Measurements from ENCODE around the gene EFNA5.

Gene EFNA5

GRCh38 chr5:107548477-107548876, 122.3 kb downstream of the EFNA5 start:
- no peak for DNase-seq (ENCODE audit: low read depth in 2 of 3, low spot score in 2 of 3)

DNA sequence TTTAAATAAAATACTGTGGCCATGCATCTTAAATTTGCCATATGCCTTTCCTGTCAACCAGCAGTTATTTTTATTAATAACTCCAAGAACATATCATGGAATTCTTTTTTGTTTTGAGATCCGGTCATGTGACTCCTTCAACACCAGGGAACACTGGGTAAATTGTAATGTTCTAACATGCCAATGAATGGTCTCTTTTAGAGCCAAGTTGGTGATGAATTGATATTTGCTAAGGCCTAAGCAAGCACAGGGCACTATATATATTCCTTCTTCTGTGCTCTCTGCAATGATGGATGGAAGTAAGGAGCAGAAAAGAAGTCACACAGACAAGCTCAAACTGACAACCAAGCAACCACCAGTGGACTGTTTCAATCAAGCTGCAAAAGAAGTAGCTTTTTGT, 124.0 kb downstream of the EFNA5 start:
- DNase-seq (ENCODE audit: low read depth in 2 of 3, low spot score in 2 of 3): no peak

DNA sequence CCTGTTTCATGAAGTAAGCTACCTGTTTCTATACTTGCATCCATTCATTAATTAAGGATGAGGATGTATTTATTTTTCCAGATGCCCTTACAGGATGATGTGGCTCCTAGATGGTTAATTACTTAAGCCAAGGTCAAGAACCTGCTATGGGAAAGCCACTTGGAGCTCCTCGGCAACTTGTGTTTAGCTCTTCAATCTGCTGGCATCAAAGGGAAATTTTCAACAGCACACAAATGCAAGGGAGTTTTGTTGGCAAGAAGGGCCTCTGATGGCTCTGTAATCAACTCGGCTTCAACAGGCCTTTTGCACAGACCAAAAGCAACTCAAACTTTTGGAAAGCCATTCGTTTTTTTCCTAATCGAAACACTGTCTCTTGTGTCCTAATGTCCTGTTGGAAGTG, 125.3 kb downstream of the EFNA5 start:
- DNase-seq (ENCODE audit: low read depth in 2 of 3, low spot score in 2 of 3): no peak

- DNase-seq (ENCODE audit: low read depth in 2 of 3, low spot score in 2 of 3): no peak
Measured at GRCh38 chr5:107544967-107545366, 125.8 kb downstream of the EFNA5 start.

DNA sequence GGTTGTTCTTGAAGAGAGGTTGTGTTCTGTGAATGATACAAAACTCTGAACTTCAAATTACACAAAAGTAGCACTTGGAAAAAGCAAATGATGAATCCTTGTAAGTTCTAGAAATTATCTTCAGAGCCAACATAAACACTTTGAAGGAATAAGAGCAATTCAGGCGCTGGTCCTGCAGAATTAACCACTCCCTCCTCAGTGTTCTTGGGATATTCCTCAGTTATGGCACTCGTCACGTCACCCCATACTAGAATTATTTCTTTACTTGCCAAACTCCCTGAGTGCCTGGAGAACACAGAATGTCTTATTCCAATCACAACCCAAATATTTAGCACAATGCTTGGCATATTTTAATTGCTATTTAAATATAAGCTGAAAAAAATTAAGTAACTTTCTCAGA, 126.3 kb downstream of the EFNA5 start:
- no peak for DNase-seq (ENCODE audit: low read depth in 2 of 3, low spot score in 2 of 3)

DNA sequence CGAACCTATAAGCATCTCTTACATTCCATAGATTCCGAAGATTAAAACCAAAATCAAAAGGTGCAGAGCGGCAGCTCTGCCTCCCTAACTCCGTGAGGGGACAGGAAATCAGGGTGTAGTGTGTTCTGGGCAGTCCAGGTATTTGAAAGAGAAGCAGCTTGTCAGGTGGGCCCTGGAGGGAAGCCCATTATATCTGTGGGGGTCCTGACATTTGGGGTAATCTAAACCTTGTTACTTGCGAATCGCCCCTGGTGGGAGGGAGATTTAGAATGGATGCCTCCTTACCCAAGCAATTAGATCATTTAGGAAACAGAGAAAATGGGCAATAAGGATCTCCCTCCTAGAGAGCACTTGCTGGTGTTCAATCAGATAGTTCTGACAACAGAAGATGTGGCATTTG, 126.9 kb downstream of the EFNA5 start:
- DNase-seq (ENCODE audit: low read depth in 2 of 3, low spot score in 2 of 3): no peak

GRCh38 chr5:107542831-107543231, 127.9 kb downstream of the EFNA5 start:
- no peak for DNase-seq (ENCODE audit: low read depth in 2 of 3, low spot score in 2 of 3)

DNA sequence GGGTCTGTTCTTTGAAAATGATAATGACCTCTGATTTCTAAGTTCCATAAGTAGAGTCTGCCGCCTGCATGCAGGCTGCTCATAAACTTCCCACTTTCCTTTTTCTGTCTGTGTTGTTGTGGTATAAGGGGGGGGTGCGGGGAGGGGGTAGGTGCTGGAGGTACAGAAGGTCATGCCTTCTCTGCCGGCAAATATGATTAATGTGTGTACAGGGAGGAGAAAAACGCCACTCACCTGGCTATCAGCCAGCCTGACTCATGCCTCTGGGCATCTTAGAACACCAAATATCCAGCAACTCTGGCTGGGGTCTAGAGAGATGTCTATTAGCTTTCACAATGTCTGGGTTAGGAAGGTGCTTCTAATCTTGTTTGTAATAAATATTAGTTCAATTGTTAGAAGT, 128.3 kb downstream of the EFNA5 start:
- DNase-seq (ENCODE audit: low read depth in 2 of 3, low spot score in 2 of 3): no peak

DNA sequence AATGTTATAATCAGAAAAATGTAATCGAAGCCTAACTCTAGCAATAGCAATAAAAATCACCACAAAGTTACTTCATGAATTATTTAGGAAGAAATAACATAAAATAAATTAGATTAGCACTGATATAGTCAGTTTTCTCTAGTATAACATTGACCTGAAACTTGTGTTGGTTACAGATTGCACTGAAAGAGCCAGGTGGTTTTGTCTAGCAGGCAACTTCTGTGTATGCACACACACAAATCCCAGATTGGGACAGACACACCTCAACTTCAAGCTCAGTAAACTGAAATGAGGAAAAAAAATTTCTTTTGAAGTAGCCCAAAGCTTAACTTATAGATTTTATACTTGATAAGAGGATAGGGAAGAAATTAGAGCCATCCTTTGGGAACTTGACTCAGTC, 129.3 kb downstream of the EFNA5 start:
- no peak for DNase-seq (ENCODE audit: low read depth in 2 of 3, low spot score in 2 of 3)

DNA sequence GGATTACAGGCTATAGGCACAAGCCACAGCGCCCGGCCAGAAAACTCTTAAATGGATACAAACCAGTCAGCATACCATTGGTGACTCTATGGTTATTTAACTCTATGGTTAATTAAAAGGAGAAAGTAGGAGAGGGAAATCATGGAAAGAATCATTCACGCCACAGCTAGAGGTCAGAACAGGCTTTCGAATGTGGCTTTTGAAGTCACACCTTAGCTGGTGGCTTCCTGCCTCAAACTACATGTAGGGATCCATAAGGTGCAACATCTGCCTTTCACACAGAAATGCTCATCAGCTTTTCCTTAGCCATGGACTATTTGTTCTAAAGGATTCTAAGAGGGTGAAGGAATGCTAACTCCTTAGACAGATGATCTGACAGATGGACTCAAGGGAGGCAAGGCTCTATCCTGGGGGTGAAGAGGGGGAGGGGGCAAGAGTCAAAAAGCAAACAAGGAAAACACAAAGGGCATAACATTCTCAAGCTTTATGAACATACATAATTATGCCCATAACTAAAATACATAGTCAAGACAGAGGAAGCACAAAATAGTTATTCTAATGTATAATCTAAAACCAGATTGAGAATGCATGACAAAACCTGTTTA, 130.9 kb downstream of the EFNA5 start:
- no peak for DNase-seq (ENCODE audit: low read depth in 2 of 3, low spot score in 2 of 3)

DNA sequence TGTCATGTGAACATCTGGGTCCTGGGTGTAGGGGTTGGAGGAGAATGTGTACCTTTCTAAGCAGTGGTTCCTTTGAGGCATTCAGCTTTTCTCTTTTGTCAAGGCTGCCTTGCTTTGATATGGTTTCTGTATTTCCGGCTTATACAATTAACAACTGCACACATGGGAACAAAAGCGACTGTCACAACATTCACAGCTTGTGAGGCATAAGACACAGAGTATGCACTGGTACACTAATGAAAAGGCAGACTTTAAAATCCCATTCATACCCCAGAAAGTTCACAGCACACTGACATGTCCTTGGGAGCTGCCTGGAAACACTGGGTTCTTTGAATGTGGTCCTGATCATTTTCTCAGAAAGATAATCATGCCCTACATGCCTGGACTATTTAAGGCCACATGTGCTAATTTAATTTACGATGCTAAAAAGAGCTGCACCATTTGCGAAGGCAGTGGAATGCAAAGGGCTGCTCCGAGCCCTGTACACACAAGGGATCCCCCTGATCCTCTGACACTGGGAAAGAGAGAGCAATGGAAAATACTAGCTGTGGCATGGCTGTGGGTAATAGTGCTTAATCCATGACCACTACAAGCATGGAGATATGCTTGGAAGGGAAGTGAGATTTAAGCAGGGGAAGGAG, 131.8 kb downstream of the EFNA5 start:
- DNase-seq (ENCODE audit: low read depth in 2 of 3, low spot score in 2 of 3): no peak

GRCh38 chr5:107538331-107538730, 132.4 kb downstream of the EFNA5 start:
- no peak for DNase-seq (ENCODE audit: low read depth in 2 of 3, low spot score in 2 of 3)

- DNase-seq (ENCODE audit: low read depth in 2 of 3, low spot score in 2 of 3): no peak
Measured at GRCh38 chr5:107535849-107536248, 134.9 kb downstream of the EFNA5 start.

DNA sequence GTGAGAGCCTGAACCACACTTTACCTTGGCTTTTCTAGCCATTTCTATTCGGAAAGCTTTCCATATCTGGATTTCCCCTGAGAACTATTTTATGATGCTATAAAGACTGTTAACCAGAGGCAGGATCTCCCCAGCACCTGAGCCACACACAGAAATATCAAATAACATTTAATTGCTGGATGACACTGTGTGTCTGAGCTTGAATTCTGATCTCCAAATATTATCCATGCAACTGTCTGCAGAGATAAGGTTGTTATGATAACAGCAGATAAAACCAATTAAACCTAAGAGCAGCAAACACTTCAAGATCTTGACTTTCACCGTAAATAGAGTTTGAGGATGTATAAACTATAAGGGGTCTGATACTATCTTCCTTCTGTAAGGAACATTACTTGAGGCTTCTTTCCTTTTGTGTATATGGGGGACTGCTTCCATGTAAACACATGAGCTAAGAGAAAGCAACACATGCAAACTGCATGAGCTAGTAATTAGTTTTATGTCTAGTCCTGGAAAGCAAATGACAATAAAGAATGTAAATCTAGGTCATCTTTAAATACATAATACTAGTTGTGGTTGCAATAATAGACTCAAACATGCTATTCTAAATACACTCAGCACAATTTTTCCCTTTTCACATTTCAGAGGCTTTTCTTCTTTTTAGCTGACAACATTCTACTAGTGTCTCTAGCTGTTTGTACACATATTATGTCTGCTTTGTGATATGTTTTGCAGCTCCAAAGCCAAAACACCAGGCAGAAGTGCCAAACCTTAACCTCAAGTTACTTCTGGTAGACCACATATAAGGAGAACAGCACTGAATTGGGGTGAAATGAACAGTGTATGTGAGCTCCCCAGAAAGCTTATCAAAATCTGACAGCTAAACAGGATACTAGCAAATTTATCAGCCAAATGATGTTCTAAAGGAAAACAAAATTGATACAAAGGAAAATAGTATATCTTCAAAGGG, 136.5 kb downstream of the EFNA5 start:
- no peak for DNase-seq (ENCODE audit: low read depth in 2 of 3, low spot score in 2 of 3)

GRCh38 chr5:107532916-107533315, 137.8 kb downstream of the EFNA5 start:
- no peak for DNase-seq (ENCODE audit: low read depth in 2 of 3, low spot score in 2 of 3)

DNA sequence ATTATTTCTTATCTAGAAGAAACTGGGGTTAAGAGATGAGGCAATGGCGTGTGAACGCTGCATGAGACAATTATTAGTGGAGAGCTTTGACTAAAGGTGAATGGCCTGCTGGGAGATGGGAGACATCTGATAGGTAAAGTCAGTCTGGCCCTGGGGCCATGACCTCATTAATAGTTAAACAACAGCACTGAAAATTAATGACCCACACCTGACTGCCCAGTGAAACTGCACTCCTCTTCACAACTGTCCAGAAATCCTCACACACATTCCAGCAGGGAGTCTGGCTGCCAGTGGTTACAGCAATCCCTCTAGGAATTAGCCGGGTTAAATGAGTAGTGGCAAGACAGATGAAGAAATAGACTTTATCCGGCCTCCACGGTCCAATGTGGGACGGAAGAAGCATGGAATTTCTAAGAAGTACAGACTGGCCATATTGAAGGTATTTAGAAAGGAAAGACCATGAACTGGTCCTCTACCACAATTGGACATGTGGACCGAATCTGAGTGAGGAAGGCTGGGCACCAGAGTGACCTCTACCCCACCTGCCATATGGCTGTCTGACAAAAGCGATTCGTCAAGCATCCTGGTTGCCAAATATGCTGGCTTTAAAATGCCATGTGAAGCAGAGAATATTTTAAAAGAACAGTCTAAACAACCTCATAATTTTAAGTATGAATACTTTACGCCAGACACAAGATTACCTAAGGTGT, 138.4 kb downstream of the EFNA5 start:
- no peak for DNase-seq (ENCODE audit: low read depth in 2 of 3, low spot score in 2 of 3)

DNA sequence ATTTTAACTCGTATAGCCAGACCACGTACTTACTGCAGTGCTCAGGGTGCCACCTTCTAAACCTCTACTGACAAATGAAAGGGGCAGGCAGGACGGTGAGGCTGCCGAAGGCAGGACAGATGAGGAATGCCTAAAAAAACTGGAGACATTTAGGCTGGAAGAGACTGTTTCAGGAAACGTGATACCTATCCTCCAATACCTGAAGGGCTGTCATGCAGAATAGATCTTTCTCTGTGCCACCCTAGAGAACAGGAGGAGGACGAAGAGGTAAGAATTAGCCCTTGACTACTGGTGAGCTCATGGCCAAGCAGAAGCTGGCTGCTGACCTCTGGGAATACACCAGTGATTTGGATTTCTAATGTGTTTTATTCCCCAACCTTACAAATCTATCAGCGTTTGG, 139.4 kb downstream of the EFNA5 start:
- no peak for DNase-seq (ENCODE audit: low read depth in 2 of 3, low spot score in 2 of 3)

GRCh38 chr5:107529618-107530017, 141.1 kb downstream of the EFNA5 start:
- DNase-seq (ENCODE audit: low read depth in 2 of 3, low spot score in 2 of 3): no peak

DNA sequence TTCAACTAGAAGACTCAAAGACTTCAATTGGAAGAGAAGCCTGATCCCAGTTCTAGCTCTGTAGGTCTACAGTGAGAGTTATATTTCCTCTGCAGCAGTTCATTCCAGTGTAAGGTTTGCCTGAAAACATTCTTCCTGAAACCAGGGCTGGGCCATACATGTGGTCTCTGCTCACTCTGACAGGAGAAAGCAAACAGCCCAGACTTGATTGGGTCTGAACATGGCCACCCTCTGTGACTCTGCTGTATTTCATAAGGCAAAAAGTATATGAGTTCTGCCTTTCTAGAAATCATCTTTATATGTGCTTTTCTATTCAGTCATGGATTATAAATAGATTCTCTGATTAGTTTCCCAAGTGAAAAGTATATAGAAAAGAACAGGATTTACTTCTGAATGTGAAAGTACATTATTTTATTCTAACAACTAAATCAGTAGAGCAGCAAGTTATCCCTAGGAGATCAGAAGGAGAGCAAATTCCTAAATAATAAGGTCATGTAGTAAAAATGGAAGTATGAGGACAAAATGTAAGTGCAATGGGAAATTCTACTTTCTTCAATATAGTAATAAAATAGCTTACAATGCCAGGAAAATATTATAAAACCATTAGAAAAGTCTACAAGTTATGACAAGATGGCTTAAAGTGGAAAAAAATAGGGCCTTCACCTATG, 144.3 kb downstream of the EFNA5 start:
- DNase-seq (ENCODE audit: low read depth in 2 of 3, low spot score in 2 of 3): no peak

- no peak for DNase-seq (ENCODE audit: low read depth in 2 of 3, low spot score in 2 of 3)
Measured at GRCh38 chr5:107524111-107524510, 146.6 kb downstream of the EFNA5 start.
